Measurements from ENCODE around the gene UPF3B.
"Not testable (repeated sequence)": the region's sequence is repeated elsewhere in the genome, so short reads cannot be mapped to it uniquely, and the experiment has no call there.

Gene UPF3B

DNA sequence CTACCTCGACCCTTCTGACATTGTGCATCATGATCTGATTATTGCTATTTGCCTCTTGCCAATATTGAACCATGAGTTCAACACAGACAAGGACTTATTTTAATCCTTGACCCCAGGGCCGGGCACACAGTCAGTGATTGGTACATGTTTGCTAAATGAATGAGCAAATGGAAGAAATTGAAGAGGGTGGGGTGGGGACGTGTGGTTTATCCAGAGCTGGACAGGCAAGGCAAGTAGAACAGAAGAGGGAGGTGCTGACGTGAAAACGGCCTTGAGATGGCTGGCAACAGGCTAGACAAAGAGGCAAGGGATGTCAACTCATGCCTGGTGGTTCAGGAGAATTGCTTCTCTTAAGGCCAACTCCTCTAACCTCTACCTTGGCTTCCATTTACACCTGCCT is 28.5 kb downstream of the UPF3B start:
- not testable (repeated sequence) for DNase-seq

DNA sequence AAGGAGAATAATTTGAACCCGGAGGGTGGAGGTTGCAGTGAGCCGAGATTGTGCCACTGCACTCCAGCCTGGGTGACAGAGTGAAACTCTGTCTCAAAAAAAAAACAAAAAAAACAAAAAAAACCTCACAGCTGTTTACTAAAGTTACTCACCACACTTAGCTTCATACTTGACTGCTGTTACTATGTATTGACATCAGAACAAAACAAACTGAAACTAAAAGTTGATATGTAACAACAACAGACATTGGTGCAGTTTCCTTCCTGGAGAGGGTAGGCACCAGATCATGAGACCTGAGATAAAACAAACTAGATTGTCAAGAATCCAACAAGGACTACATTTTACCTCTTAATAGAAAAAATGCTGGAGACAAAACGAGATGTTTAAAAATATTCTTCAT is 31.1 kb downstream of the UPF3B start:
- not testable (repeated sequence) for DNase-seq

GRCh38 chrX:119817130-119817690 is 35.6 kb downstream of the UPF3B start:
- DNase-seq: no peak

- DNase-seq: no peak
These were observed 36.5 kb downstream of the UPF3B start for GRCh38 chrX:119816300-119816699.

DNA sequence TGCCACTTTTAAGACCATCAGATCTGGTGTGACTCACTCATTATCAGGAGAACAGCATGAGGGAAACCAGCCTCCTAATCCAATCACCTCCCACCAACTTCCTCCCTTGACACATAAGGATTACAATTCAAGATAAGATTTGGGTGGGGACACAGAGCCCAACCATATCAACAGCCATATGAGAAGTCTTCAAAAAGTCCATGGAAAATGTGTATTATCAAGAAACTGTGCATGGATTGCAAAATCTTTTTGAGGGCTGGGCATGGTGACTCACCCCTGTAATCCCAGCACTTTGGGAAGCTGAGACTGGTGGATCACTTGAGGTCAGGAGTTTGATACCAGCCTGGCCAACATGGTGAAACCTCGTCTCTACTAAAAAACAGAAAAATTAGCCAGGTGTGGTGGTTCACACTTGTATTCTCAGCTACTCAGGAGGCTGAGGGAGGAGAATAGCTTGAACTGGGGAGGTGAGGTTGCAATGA is 43.5 kb downstream of the UPF3B start:
- no peak for DNase-seq

DNA sequence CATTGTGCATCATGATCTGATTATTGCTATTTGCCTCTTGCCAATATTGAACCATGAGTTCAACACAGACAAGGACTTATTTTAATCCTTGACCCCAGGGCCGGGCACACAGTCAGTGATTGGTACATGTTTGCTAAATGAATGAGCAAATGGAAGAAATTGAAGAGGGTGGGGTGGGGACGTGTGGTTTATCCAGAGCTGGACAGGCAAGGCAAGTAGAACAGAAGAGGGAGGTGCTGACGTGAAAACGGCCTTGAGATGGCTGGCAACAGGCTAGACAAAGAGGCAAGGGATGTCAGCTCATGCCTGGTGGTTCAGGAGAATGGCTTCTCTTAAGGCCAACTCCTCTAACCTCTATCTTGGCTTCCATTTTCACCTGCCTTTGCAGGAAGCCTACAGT is 44.3 kb downstream of the UPF3B start:
- not testable (repeated sequence) for DNase-seq

DNA sequence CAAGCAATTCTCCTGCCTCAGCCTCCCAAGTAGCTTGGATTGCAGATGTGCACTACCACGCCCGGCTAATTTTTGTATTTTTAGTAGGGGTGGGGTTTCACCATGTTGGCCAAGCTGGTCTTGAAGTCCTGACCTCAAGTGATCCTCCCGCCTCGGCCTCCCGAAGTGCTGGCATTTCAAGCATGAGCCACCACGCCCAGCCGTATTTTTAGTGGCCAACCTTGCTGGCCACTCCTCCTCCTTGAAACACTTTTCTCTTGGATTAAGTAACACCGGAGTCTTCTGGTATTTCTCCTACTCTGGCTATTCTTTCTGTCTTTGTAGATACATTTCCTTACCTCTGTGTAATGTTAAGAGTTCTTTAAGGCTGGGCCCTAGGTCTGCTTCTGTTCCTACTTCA is 50.2 kb downstream of the UPF3B start:
- no peak for DNase-seq

- no peak for DNase-seq
These were observed 51.2 kb downstream of the UPF3B start for GRCh38 chrX:119801253-119802221.

DNA sequence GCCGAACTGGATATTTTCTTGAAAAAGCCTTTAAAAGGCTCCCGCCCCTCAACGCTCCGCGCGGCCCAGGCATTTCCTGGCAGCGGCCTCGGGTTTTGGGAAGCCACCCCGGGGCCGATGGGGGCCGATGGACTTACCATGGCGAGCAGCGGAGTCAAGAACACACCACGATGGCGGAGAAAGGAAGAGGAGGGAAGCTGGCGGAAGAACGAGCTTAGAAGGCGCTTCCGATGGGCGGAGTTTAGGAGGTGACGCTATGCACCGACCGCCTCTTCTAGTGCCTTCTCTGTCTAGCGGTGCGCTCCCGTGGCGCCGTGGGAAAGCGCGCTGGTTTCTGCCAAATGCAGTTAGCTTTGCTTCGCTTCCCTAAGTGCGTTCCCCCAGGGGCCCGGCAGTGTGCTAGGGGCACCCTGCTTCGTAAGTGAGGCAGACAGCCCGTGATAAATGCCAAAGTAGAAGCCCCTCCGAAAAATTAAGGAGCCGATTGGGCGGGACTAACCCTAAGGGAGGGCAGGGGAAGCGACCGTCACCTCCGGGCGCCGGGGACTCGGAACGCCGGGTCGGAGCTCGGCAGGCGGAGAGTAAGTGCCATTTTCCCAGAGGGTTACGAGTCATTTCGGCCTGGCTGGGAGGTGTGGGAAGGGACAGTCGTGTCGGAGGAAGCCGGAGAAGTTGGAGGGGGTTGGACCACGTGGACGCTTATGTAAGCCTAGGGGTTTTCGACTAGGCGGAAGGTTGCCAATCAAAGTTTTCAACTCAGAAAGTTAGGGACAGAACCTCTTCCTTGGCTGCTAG is 61.1 kb downstream of the UPF3B start, which contains the start of gene RPL39:
Gene RPL39 (minus strand): TSS at position 194 of the 795 bp plus-strand sequence. CDS start 54 bp downstream, at position 140.
- peak; percentile 60 for DNase-seq

- DNase-seq: no peak
These were observed 61.8 kb downstream of the UPF3B start for GRCh38 chrX:119790977-119791436.

DNA sequence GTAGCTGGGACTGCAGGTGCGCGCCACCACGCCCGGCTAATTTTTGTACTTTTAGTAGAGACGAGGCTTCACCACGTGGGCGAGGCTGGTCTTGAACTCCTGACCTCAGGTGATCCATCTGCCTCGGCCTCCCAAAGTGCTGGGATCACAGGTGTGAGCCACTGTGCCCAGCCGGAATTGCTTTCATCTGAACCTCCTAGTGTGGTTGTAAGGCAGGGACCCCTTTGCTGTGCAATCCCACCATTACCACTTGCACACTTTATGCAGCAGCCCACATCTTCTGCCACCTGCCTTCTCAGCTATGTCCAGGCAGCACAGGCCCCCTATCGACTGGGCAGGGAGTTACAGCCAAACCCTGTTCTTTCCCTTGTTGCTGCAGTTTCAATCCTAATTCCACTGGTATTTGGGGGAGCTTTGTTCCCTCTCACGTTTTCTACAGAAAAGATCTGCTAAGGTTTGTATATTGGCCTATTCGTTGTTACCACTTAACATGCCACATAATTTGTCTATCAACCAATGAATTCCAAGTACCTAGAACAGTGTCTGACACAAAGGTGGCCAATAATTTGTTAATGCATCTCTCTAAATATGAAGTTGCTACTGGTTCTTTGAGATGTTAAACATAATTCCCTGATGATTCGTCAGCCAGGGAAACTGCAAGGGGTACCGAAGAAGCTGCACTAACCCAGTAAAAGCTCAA is 67.9 kb downstream of the UPF3B start:
- DNase-seq: no peak
